HepG2 (cell line): ENCODE measurements around the gene GNG12. TPM values are rescaled to one million over a fixed set of nuclear protein-coding genes. Genes with fewer than 3 reads are reported as not detected.

ENCODE experiments used
- EEA1 ChIP-seq: sonication (generic); formaldehyde crosslinking; IDR thresholded peaks from 2 replicates; pipeline ENCODE4 v1.5.1; 2020; ENCODE audit warnings: mild to moderate bottlenecking, missing genetic modification reagents, borderline replicate concordance
- ELF3 ChIP-seq: IDR thresholded peaks from 2 replicates; pipeline ENCODE4 v1.6.1; 2016; ENCODE audit warnings: missing genetic modification reagents, missing compliant biosample characterization
- ELK4 ChIP-seq: sonication (generic); formaldehyde crosslinking; IDR thresholded peaks from 2 replicates; pipeline ENCODE4 v1.9.0; 2021; ENCODE audit warnings: missing genetic modification reagents, borderline replicate concordance
- LRRFIP1 ChIP-seq: sonication (generic); formaldehyde crosslinking; conservative IDR thresholded peaks from 2 replicates; pipeline ENCODE4 v1.4.0; 2020; ENCODE audit warnings: missing genetic modification reagents
- MED1 ChIP-seq: sonication (generic); formaldehyde crosslinking; IDR thresholded peaks from 2 replicates; pipeline ENCODE4 v1.4.0; 2020; ENCODE audit warnings: missing genetic modification reagents
- PPARG ChIP-seq: conservative IDR thresholded peaks from 2 replicates; pipeline ENCODE4 v1.6.1; 2016; ENCODE audit warnings: missing biosample characterization, missing genetic modification reagents
- RBM22 ChIP-seq: fragments of 200-400 bp; formaldehyde crosslinking; optimal IDR thresholded peaks from 2 replicates; pipeline ENCODE3; 2017; ENCODE audit warnings: mild to moderate bottlenecking, low read length, moderate library complexity
- REPIN1 ChIP-seq: sonication (generic); formaldehyde crosslinking; IDR thresholded peaks from 2 replicates; pipeline ENCODE4 v1.8.0; 2022; ENCODE audit warnings: missing genetic modification reagents, low read depth, mild to moderate bottlenecking, borderline replicate concordance
- ZNF574 ChIP-seq: sonication (generic); formaldehyde crosslinking; IDR thresholded peaks from 2 replicates; pipeline ENCODE4 v1.4.0; 2020; ENCODE audit warnings: missing genetic modification reagents
- ZNF7 ChIP-seq: IDR thresholded peaks from 2 replicates; pipeline ENCODE4 v1.6.1; 2016; ENCODE audit warnings: missing biosample characterization, missing genetic modification reagents
- polyA plus RNA-seq, 8 experiments: library from polyadenylated mRNA; depleted of rRNA in 3 of 8; stranded (reverse) in 7 of 8; unstranded in 1 of 8; fragments of >200 nt; fragmentation: Illumina TruSeq in 4 of 8; extraction: Trizol in 4 of 8; gene quantifications; 2 replicates each; pipeline versions ENCODE4 v1.2.1 to v1.2.3, GENCODE V29; 2011 to 2016; ENCODE audit warnings: low read depth in 4 of 8, missing spikeins in 1 of 8, mixed read lengths in 1 of 8; ENCODE audit not compliant: insufficient read depth in 1 of 8
- total RNA-seq, 5 experiments: library from RNA; depleted of rRNA; stranded (reverse); fragments of >200 nt; fragmentation: Illumina TruSeq; extraction: Trizol; gene quantifications; 2 replicates each; pipeline ENCODE4 v1.2.3, GENCODE V29; 2016; ENCODE audit warnings: low read depth in 1 of 5
- TF ChIP-seq, protein P1 (sequence below): sonication (generic); formaldehyde crosslinking; IDR thresholded peaks from 2 replicates; pipeline ENCODE4 v1.4.0; 2020; ENCODE audit warnings: low read depth, mild to moderate bottlenecking, missing genetic modification reagents

GNG12 gene
- total and polyA plus RNA-seq, 2 of the 13 experiments (the other 11 are each of a cell fraction or from before 2014, with no cell fraction given): 0.11 TPM

- TF ChIP-seq ZNF574 (CRISPR knock-in tag) (peak; percentile 26; the same call in 1 of the 2 replicates), LRRFIP1 (CRISPR knock-in tag) (no peak), ZNF7 (CRISPR knock-in tag) (no peak), PPARG (no peak), RBM22 (no peak), EEA1 (CRISPR knock-in tag) (no peak), REPIN1 (CRISPR knock-in tag) (no peak), MED1 (CRISPR knock-in tag) (0 out of 2 replicates have a peak, but pooled peaks have one; percentile 23), ELK4 (CRISPR knock-in tag) (no peak), ELF3 (CRISPR knock-in tag) (no peak)
- TF ChIP-seq, protein P1, sequence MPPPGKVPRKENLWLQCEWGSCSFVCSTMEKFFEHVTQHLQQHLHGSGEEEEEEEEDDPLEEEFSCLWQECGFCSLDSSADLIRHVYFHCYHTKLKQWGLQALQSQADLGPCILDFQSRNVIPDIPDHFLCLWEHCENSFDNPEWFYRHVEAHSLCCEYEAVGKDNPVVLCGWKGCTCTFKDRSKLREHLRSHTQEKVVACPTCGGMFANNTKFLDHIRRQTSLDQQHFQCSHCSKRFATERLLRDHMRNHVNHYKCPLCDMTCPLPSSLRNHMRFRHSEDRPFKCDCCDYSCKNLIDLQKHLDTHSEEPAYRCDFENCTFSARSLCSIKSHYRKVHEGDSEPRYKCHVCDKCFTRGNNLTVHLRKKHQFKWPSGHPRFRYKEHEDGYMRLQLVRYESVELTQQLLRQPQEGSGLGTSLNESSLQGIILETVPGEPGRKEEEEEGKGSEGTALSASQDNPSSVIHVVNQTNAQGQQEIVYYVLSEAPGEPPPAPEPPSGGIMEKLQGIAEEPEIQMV (CRISPR knock-in tag): 0 out of 2 replicates have a peak, but pooled peaks have one; percentile 28
These were observed 83.2 kb downstream of the GNG12 start (continued) for GRCh38 chr1:67749844-67750690.
